WTC11 (cell line): Measurements from ENCODE around the gene PLEKHH1. TPM values are rescaled to one million over a fixed set of nuclear protein-coding genes. Genes with fewer than 3 reads are reported as not detected.

Source experiments
- ATAC-seq: fragments of 200-7000 bp; cut with Tn5 transposase; 2 replicates; pipeline ENCODE4 v1.10.0; 2021; ENCODE audit warnings: mild to moderate bottlenecking, moderate library complexity
- CTCF ChIA-PET: fragments of 300-600 bp; sonication (Branson Sonifier 250); formaldehyde crosslinking; loops from one replicate; lab custom pipeline; 2021; ENCODE audit warnings: antibody characterized with exemption; lab: Charles Lee
- POLR2A ChIA-PET: fragments of 350-600 bp; sonication (Branson Sonifier 250); formaldehyde crosslinking; loops from one replicate; lab custom pipeline; 2021; ENCODE audit warnings: antibody characterized with exemption; lab: Charles Lee
- DNase-seq: peaks from one replicate; pipeline ENCODE4 v3.0.0; 2021; ENCODE audit warnings: low spot score
- H3K27ac Mint-ChIP-seq: 2 replicates; pipeline ENCODE4 v1.8.0; 2021; ENCODE audit warnings: mixed read lengths
- H3K27me3 Mint-ChIP-seq: 2 replicates; pipeline ENCODE4 v1.8.0; 2021; ENCODE audit warnings: low read depth, mild to moderate bottlenecking, moderate library complexity, mixed read lengths
- H3K36me3 Mint-ChIP-seq: 2 replicates; pipeline ENCODE4 v1.8.0; 2021; ENCODE audit warnings: mixed read lengths
- H3K4me1 Mint-ChIP-seq: 2 replicates; pipeline ENCODE4 v1.8.0; 2022; ENCODE audit warnings: mixed read lengths
- H3K4me3 Mint-ChIP-seq: 2 replicates; pipeline ENCODE4 v1.8.0; 2021; ENCODE audit warnings: mild to moderate bottlenecking, moderate library complexity, mixed read lengths
- H3K9me3 Mint-ChIP-seq: 2 replicates; pipeline ENCODE4 v1.8.0; 2021; ENCODE audit warnings: mixed read lengths
- GRHL2 ChIP-seq: fragments of 250-450 bp; sonication (Bioruptor Pico); IDR thresholded peaks from 2 replicates; pipeline ENCODE4 v1.8.0; 2022; ENCODE audit warnings: mild to moderate bottlenecking, moderate library complexity; ENCODE audit not compliant: insufficient replicate concordance, severe bottlenecking
- NFATC4 ChIP-seq: fragments of 250-450 bp; sonication (Bioruptor Pico); IDR thresholded peaks from 2 replicates; pipeline ENCODE4 v1.9.0; 2021; ENCODE audit warnings: mild to moderate bottlenecking
- NFYB ChIP-seq: sonication (generic); formaldehyde crosslinking; conservative IDR thresholded peaks from 2 replicates; pipeline ENCODE4 v1.8.0; 2022; ENCODE audit warnings: low read depth, missing genetic modification reagents
- NR1H2 ChIP-seq: sonication (generic); formaldehyde crosslinking; IDR thresholded peaks from 2 replicates; pipeline ENCODE4 v1.9.0; 2021; ENCODE audit warnings: mild to moderate bottlenecking, moderate library complexity, missing genetic modification reagents
- NR2C2 ChIP-seq: sonication (generic); formaldehyde crosslinking; IDR thresholded peaks from 2 replicates; pipeline ENCODE4 v1.8.0; 2022; ENCODE audit warnings: mild to moderate bottlenecking, missing genetic modification reagents
- TEAD1 ChIP-seq: sonication (generic); formaldehyde crosslinking; IDR thresholded peaks from 2 replicates; pipeline ENCODE4 v1.8.0; 2022; ENCODE audit warnings: mild to moderate bottlenecking, missing genetic modification reagents
- ZBTB21 ChIP-seq: sonication (generic); formaldehyde crosslinking; IDR thresholded peaks from 2 replicates; pipeline ENCODE4 v1.8.1; 2023; ENCODE audit warnings: mild to moderate bottlenecking, missing genetic modification reagents, borderline replicate concordance
- ZNF671 ChIP-seq: fragments of 250-450 bp; sonication (Bioruptor Pico); IDR thresholded peaks from 2 replicates; pipeline ENCODE4 v1.8.0; 2021; ENCODE audit warnings: mild to moderate bottlenecking
- total RNA-seq: library from RNA; stranded (reverse); gene quantifications from 3 replicates; pipeline ENCODE4 v1.2.3, GENCODE V29; 2021
- TF ChIP-seq, protein P1 (sequence below): sonication (generic); formaldehyde crosslinking; IDR thresholded peaks from 2 replicates; pipeline ENCODE4 v1.8.0; 2022; ENCODE audit warnings: missing genetic modification reagents
- TF ChIP-seq, protein P2 (sequence below): sonication (generic); formaldehyde crosslinking; IDR thresholded peaks from 2 replicates; pipeline ENCODE4 v1.8.1; 2023; ENCODE audit warnings: mild to moderate bottlenecking, missing genetic modification reagents, moderate library complexity
- TF ChIP-seq, protein P3 (sequence below): fragments of 200-600 bp; IDR thresholded peaks from 2 replicates; pipeline ENCODE4 v1.8.0; 2022; ENCODE audit warnings: antibody characterized with exemption
- TF ChIP-seq, protein P4 (sequence below): sonication (generic); formaldehyde crosslinking; IDR thresholded peaks from 2 replicates; pipeline ENCODE4 v1.8.0; 2022; ENCODE audit warnings: mild to moderate bottlenecking, missing genetic modification reagents
- TF ChIP-seq, protein P5 (sequence below): fragments of 250-450 bp; sonication (Bioruptor Pico); IDR thresholded peaks from 2 replicates; pipeline ENCODE4 v1.8.0; 2021; ENCODE audit warnings: mild to moderate bottlenecking
- TF ChIP-seq, protein P6 (sequence below): fragments of 250-450 bp; sonication (Bioruptor Pico); IDR thresholded peaks from 2 replicates; pipeline ENCODE4 v1.9.0; 2021; ENCODE audit warnings: moderate library complexity, mild to moderate bottlenecking, inconsistent platforms, borderline replicate concordance
- TF ChIP-seq, protein P7 (sequence below): sonication (generic); formaldehyde crosslinking; conservative IDR thresholded peaks from 2 replicates; pipeline ENCODE4 v1.8.1; 2022; ENCODE audit warnings: mild to moderate bottlenecking, missing genetic modification reagents

The PLEKHH1 gene
- total RNA-seq, 1 experiment from 2014 or later: 48.3 TPM

DNA sequence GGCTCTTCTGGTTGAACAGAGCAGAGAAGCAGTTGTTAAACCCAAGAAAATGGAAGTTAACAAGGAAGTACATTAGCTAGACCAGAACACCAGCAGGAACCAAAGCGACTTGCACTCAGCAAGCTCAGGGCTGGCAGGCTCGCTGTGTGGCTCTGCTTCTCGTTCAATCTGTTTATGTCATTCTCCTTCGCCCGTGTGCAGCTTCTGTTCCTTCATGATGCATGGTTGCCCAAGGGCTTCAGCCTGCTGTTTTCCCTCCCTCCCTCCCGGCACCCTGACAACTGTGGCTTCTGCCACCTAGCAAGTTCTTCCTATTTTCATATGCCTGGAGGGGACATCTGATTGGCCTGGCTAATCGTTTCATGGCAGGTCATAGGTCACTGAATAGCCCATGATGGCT lies 41.7 kb downstream of the PLEKHH1 start (continued):
- TF ChIP-seq NFATC4: no peak
- no peak for TF ChIP-seq ZBTB21

DNA sequence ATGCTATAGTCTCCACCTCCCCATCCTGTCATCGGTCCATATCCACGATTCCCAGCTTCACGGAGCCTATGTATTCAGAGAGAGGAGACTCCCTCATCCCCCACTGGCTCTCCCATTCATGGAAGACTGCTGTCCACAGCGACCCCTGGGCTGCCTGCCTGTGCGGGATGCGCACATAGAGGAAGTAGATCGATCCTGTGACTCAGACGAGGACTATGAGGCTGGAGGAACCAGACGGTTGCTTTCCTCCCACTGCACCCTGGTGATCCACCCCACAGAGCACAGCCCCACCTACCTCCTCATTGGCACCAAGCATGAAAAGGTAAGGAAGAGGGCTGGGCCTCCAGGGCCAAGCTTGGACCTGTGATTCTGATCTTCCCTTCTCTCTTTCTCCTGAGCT lies 42.6 kb downstream of the PLEKHH1 start:
- H3K4me1 Mint-ChIP-seq: no peaks in the 10 kb centered on the region
- ATAC-seq (no peak), DNase-seq (no peak)
- no peaks in the 10 kb centered on the region for H3K27me3 Mint-ChIP-seq
- H3K36me3 Mint-ChIP-seq: peaks cover 33% of the 10 kb centered on the region
- no peak overlapping the region for H3K27ac Mint-ChIP-seq
- H3K4me3 Mint-ChIP-seq: no peak overlapping the region
- ChIA-PET POLR2A (no interaction called here), CTCF (interaction anchor here (0.6 to 3.1 kb wide), 5 partner anchors 9 to 68 kb away, joined by 3 to 18 read pairs (median 3); no protein-coding TSS in a partner anchor)
- no peaks in the 10 kb centered on the region for H3K9me3 Mint-ChIP-seq
- TF ChIP-seq NR1H2 (CRISPR knock-in tag) (no peak), NR2C2 (CRISPR knock-in tag) (no peak), TEAD1 (CRISPR knock-in tag) (no peak), GRHL2 (CRISPR knock-in tag) (no peak), ZBTB21 (no peak), ZNF671 (CRISPR knock-in tag) (no peak), NFYB (CRISPR knock-in tag) (no peak)
- TF ChIP-seq, protein P1, sequence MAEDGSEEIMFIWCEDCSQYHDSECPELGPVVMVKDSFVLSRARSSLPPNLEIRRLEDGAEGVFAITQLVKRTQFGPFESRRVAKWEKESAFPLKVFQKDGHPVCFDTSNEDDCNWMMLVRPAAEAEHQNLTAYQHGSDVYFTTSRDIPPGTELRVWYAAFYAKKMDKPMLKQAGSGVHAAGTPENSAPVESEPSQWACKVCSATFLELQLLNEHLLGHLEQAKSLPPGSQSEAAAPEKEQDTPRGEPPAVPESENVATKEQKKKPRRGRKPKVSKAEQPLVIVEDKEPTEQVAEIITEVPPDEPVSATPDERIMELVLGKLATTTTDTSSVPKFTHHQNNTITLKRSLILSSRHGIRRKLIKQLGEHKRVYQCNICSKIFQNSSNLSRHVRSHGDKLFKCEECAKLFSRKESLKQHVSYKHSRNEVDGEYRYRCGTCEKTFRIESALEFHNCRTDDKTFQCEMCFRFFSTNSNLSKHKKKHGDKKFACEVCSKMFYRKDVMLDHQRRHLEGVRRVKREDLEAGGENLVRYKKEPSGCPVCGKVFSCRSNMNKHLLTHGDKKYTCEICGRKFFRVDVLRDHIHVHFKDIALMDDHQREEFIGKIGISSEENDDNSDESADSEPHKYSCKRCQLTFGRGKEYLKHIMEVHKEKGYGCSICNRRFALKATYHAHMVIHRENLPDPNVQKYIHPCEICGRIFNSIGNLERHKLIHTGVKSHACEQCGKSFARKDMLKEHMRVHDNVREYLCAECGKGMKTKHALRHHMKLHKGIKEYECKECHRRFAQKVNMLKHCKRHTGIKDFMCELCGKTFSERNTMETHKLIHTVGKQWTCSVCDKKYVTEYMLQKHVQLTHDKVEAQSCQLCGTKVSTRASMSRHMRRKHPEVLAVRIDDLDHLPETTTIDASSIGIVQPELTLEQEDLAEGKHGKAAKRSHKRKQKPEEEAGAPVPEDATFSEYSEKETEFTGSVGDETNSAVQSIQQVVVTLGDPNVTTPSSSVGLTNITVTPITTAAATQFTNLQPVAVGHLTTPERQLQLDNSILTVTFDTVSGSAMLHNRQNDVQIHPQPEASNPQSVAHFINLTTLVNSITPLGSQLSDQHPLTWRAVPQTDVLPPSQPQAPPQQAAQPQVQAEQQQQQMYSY (CRISPR knock-in tag): no peak
- TF ChIP-seq, protein P2, sequence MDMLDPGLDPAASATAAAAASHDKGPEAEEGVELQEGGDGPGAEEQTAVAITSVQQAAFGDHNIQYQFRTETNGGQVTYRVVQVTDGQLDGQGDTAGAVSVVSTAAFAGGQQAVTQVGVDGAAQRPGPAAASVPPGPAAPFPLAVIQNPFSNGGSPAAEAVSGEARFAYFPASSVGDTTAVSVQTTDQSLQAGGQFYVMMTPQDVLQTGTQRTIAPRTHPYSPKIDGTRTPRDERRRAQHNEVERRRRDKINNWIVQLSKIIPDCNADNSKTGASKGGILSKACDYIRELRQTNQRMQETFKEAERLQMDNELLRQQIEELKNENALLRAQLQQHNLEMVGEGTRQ (CRISPR knock-in tag): no peak
- TF ChIP-seq, protein P3, sequence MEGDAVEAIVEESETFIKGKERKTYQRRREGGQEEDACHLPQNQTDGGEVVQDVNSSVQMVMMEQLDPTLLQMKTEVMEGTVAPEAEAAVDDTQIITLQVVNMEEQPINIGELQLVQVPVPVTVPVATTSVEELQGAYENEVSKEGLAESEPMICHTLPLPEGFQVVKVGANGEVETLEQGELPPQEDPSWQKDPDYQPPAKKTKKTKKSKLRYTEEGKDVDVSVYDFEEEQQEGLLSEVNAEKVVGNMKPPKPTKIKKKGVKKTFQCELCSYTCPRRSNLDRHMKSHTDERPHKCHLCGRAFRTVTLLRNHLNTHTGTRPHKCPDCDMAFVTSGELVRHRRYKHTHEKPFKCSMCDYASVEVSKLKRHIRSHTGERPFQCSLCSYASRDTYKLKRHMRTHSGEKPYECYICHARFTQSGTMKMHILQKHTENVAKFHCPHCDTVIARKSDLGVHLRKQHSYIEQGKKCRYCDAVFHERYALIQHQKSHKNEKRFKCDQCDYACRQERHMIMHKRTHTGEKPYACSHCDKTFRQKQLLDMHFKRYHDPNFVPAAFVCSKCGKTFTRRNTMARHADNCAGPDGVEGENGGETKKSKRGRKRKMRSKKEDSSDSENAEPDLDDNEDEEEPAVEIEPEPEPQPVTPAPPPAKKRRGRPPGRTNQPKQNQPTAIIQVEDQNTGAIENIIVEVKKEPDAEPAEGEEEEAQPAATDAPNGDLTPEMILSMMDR: no peak
- TF ChIP-seq, protein P4, sequence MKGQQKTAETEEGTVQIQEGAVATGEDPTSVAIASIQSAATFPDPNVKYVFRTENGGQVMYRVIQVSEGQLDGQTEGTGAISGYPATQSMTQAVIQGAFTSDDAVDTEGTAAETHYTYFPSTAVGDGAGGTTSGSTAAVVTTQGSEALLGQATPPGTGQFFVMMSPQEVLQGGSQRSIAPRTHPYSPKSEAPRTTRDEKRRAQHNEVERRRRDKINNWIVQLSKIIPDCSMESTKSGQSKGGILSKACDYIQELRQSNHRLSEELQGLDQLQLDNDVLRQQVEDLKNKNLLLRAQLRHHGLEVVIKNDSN (CRISPR knock-in tag): no peak
- TF ChIP-seq, protein P5, sequence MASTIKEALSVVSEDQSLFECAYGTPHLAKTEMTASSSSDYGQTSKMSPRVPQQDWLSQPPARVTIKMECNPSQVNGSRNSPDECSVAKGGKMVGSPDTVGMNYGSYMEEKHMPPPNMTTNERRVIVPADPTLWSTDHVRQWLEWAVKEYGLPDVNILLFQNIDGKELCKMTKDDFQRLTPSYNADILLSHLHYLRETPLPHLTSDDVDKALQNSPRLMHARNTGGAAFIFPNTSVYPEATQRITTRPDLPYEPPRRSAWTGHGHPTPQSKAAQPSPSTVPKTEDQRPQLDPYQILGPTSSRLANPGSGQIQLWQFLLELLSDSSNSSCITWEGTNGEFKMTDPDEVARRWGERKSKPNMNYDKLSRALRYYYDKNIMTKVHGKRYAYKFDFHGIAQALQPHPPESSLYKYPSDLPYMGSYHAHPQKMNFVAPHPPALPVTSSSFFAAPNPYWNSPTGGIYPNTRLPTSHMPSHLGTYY (CRISPR knock-in tag): no peak
- TF ChIP-seq, protein P6, sequence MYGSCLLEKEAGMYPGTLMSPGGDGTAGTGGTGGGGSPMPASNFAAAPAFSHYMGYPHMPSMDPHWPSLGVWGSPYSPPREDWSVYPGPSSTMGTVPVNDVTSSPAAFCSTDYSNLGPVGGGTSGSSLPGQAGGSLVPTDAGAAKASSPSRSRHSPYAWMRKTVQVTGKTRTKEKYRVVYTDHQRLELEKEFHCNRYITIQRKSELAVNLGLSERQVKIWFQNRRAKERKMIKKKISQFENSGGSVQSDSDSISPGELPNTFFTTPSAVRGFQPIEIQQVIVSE: no peak
- TF ChIP-seq, protein P7, sequence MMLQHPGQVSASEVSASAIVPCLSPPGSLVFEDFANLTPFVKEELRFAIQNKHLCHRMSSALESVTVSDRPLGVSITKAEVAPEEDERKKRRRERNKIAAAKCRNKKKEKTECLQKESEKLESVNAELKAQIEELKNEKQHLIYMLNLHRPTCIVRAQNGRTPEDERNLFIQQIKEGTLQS (CRISPR knock-in tag): no peak
- TF ChIP-seq, all 79 proteins: peak for 0
